IMR-90 (cell line): Measurements from ENCODE around the gene ZNF185. TPM values are rescaled to one million over a fixed set of nuclear protein-coding genes. Genes with fewer than 3 reads are reported as not detected.

Experiments used
- ATAC-seq: fragments of 200-7000 bp; cut with Tn5 transposase; 2 replicates; pipeline ENCODE4 v1.9.1; 2020; ENCODE audit warnings: low read depth, mild to moderate bottlenecking, moderate library complexity
- BruUV-seq: library from RNA; stranded (reverse); fragments of 400-500 nt; replicated peaks from 2 replicates; lab custom pipeline; 2021; lab: Mats Ljungman, UMichigan
- CTCF ChIA-PET: fragments of 300-600 bp; formaldehyde crosslinking; extraction: SDS; loops from one replicate; lab custom pipeline; 2021; ENCODE audit warnings: antibody characterized with exemption; lab: Yijun Ruan, JAX
- POLR2A ChIA-PET: fragments of 300-600 bp; sonication (Branson Sonifier 250); formaldehyde crosslinking; loops from one replicate; lab custom pipeline; 2022; ENCODE audit warnings: antibody characterized with exemption; ENCODE audit not compliant: unreplicated experiment; lab: Charles Lee
- DNase-seq: peaks from one replicate; pipeline ENCODE4 v3.0.0; 2013
- H2AFZ ChIP-seq: replicated peaks from 2 replicates; pipeline ENCODE3; 2013; ENCODE audit warnings: low read length, mild to moderate bottlenecking; ENCODE audit not compliant: poor library complexity
- H2AK5ac ChIP-seq: 2 replicates; pipeline ENCODE4 v1.6.1; 2013; ENCODE audit warnings: low read depth, low read length, inconsistent platforms
- H2AK9ac ChIP-seq: replicated peaks from 2 replicates; pipeline ENCODE3; 2013; ENCODE audit warnings: mild to moderate bottlenecking, low read depth, low read length, moderate library complexity; ENCODE audit not compliant: poor library complexity
- H2BK120ac ChIP-seq: 2 replicates; pipeline ENCODE4 v1.6.1; 2013; ENCODE audit warnings: low read depth, low read length, inconsistent platforms
- H2BK15ac ChIP-seq: 3 replicates; pipeline ENCODE4 v1.6.1; 2013; ENCODE audit warnings: low read depth, low read length, inconsistent platforms
- H2BK20ac ChIP-seq: 2 replicates; pipeline ENCODE4 v1.6.1; 2013; ENCODE audit warnings: low read depth, mild to moderate bottlenecking, inconsistent platforms, low read length, moderate library complexity
- H2BK5ac ChIP-seq: 2 replicates; pipeline ENCODE4 v1.6.1; 2013; ENCODE audit warnings: mild to moderate bottlenecking, low read depth, low read length, inconsistent platforms; ENCODE audit not compliant: poor library complexity, severe bottlenecking
- H3K14ac ChIP-seq: replicated peaks from 2 replicates; pipeline ENCODE4 v1.6.1; 2013; ENCODE audit warnings: low read depth, low read length, inconsistent platforms
- H3K18ac ChIP-seq: 2 replicates; pipeline ENCODE4 v1.6.1; 2013; ENCODE audit warnings: low read depth, low read length, control low read depth
- H3K23ac ChIP-seq: 2 replicates; pipeline ENCODE4 v1.6.1; 2013; ENCODE audit warnings: low read depth, low read length, inconsistent platforms
- H3K27ac ChIP-seq: 2 replicates; pipeline ENCODE4 v1.5.1; 2013; ENCODE audit warnings: mild to moderate bottlenecking, control low read depth, low read length; ENCODE audit not compliant: insufficient read depth
- H3K27me3 ChIP-seq: 2 replicates; pipeline ENCODE4 v1.6.1; 2013; ENCODE audit warnings: low read length; ENCODE audit not compliant: control insufficient read depth, insufficient read depth
- H3K36me3 ChIP-seq: 2 replicates; pipeline ENCODE4 v1.6.1; 2013; ENCODE audit warnings: low read length, mixed read lengths; ENCODE audit not compliant: control insufficient read depth, insufficient read depth
- H3K4ac ChIP-seq: 2 replicates; pipeline ENCODE4 v1.6.1; 2013; ENCODE audit warnings: low read depth, low read length, inconsistent platforms
- H3K4me1 ChIP-seq: 2 replicates; pipeline ENCODE4 v1.6.1; 2013; ENCODE audit warnings: low read length, mixed read lengths; ENCODE audit not compliant: control insufficient read depth, insufficient read depth
- H3K4me2 ChIP-seq: 2 replicates; pipeline ENCODE4 v1.6.1; 2013; ENCODE audit warnings: low read depth, mild to moderate bottlenecking, control low read depth, low read length, moderate library complexity
- H3K4me3 ChIP-seq: 2 replicates; pipeline ENCODE4 v1.5.1; 2013; ENCODE audit warnings: low read depth, mild to moderate bottlenecking, control low read depth, low read length, moderate library complexity; ENCODE audit not compliant: insufficient read depth
- H3K56ac ChIP-seq: 2 replicates; pipeline ENCODE4 v1.6.1; 2013; ENCODE audit warnings: low read length, inconsistent platforms; ENCODE audit not compliant: insufficient read depth; ENCODE audit errors: extremely low read depth
- H3K79me1 ChIP-seq, 2 experiments: 2 replicates each; pipeline ENCODE4 v1.6.1; 2013; ENCODE audit warnings: low read length in 2 of 2, inconsistent platforms in 1 of 2, low read depth in 1 of 2
- H3K9ac ChIP-seq: 2 replicates; pipeline ENCODE4 v1.6.1; 2013; ENCODE audit warnings: low read depth, low read length, control low read depth
- H3K9me1 ChIP-seq: 2 replicates; pipeline ENCODE4 v1.6.1; 2013; ENCODE audit warnings: low read length, inconsistent platforms; ENCODE audit not compliant: insufficient read depth
- H3K9me3 ChIP-seq: 2 replicates; pipeline ENCODE4 v1.6.1; 2013; ENCODE audit warnings: low read length; ENCODE audit not compliant: control insufficient read depth, insufficient read depth
- H4K20me1 ChIP-seq: 2 replicates; pipeline ENCODE4 v1.6.1; 2013; ENCODE audit warnings: low read length, inconsistent platforms; ENCODE audit not compliant: insufficient read depth
- H4K5ac ChIP-seq: 2 replicates; pipeline ENCODE4 v1.6.1; 2013; ENCODE audit warnings: mild to moderate bottlenecking, low read depth, low read length, control low read depth
- H4K8ac ChIP-seq, 2 experiments: 2 replicates each; pipeline ENCODE4 v1.6.1; 2013; ENCODE audit warnings: low read depth in 2 of 2, low read length in 2 of 2, control low read depth in 1 of 2, inconsistent platforms in 1 of 2
- H4K91ac ChIP-seq: 2 replicates; pipeline ENCODE4 v1.6.1; 2013; ENCODE audit warnings: low read depth, low read length, inconsistent platforms; ENCODE audit not compliant: insufficient read depth
- BHLHE40 ChIP-seq: fragments of 150-350 bp; IDR thresholded peaks from 2 replicates; pipeline ENCODE4 v1.6.1; 2016; ENCODE audit warnings: mild to moderate bottlenecking, low read depth, low read length
- FOS ChIP-seq: fragments of 150-350 bp; IDR thresholded peaks from 2 replicates; pipeline ENCODE4 v1.6.1; 2016; ENCODE audit warnings: low read depth, low read length
- MAFK ChIP-seq: IDR thresholded peaks from 2 replicates; pipeline ENCODE4 v1.6.1; 2012; ENCODE audit warnings: low read depth, low read length, improper control_type of control experiment
- SMC3 ChIP-seq: fragments of 150-350 bp; IDR thresholded peaks from 2 replicates; pipeline ENCODE4 v1.6.1; 2016; ENCODE audit warnings: low read depth, mild to moderate bottlenecking, antibody characterized with exemption, low read length, moderate library complexity
- USF2 ChIP-seq: fragments of 150-350 bp; IDR thresholded peaks from 2 replicates; pipeline ENCODE4 v1.6.1; 2017; ENCODE audit warnings: mild to moderate bottlenecking, antibody characterized with exemption, low read length, low read depth
- WGBS, 2 experiments: methylation state at CpG; one replicate each; pipeline versions ENCODE4 v1.1.5 to v1.1.7; 2013; ENCODE audit warnings: missing lambda C conversion rate in 2 of 2; ENCODE audit not compliant: insufficient read length in 1 of 2; ENCODE audit errors: extremely low coverage in 2 of 2; 5-methylcytosine and 5-hydroxymethylcytosine counted together
- dilution Hi-C: fragments of 300-500 bp; cut with HindIII; formaldehyde crosslinking; loops from one replicate; pipeline ENCODE4 v1.14.3; 2018; ENCODE audit warnings: low sequenced_read_pairs; ENCODE audit not compliant: unreplicated experiment
- in situ Hi-C: fragments of 300-500 bp; cut with MboI; formaldehyde crosslinking; loops from 3 replicates; pipeline ENCODE4 v1.14.3; 2019; ENCODE audit warnings: low sequenced_read_pairs, inconsistent platforms, mixed read lengths
- intact Hi-C: fragments of 100-400 bp; cut with micrococcal nuclease; formaldehyde crosslinking; loops from 2 replicates; pipeline ENCODE4 v1.10.0; 2022
- polyA plus RNA-seq, 3 experiments: library from polyadenylated mRNA; depleted of rRNA; stranded (reverse); fragments of >200 nt; gene quantifications; 2 replicates each; pipeline ENCODE4 v1.2.3, GENCODE V29; 2012; ENCODE audit warnings: low replicate concordance in 1 of 3
- total RNA-seq: library from RNA; depleted of rRNA; stranded (reverse); fragments of >200 nt; gene quantifications from 2 replicates; pipeline ENCODE4 v1.2.3, GENCODE V29; 2012
- TF ChIP-seq, protein P1 (sequence below): fragments of 150-350 bp; IDR thresholded peaks from 2 replicates; pipeline ENCODE4 v1.6.1; 2016; ENCODE audit warnings: low read depth, mild to moderate bottlenecking, low read length, moderate library complexity, borderline replicate concordance

ZNF185 gene
- total and polyA plus RNA-seq, 2 of the 4 experiments (the other 2 are of a cell fraction) = 3.2 to 6.3 TPM

DNA sequence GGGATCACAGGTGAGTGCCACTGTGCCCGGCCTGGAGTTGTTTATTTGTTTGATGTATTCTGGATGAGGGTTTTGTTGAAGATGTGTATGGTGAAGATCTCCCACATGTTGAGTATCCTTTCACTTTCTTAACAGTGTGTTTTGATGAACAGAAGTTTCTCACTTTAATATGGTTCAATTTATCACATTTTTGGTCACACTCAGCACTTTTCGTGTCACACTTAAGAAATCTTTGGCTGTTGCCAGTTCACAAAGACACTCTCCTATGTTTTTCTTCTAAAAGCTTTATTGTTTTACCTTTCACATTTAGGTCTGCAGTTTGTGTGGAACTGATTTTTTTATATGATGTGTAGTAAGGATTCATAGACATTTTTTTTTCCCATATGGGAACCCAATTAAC, 16.6 kb upstream of the ZNF185 start:
- CTCF ChIA-PET = no interaction called here
- H3K4me3 ChIP-seq = no peak overlapping the region
- H3K79me1 ChIP-seq = no peaks in the 10 kb centered on the region
- no peak overlapping the region for H2BK120ac ChIP-seq
- no peaks in the 10 kb centered on the region for H3K9me1 ChIP-seq
- H3K27ac ChIP-seq = no peak overlapping the region
- no peak overlapping the region for H2BK5ac ChIP-seq
- TF ChIP-seq FOS (no peak), BHLHE40 (no peak), MAFK (peak; percentile 60), USF2 (no peak), SMC3 (no peak)
- TF ChIP-seq, protein P1, sequence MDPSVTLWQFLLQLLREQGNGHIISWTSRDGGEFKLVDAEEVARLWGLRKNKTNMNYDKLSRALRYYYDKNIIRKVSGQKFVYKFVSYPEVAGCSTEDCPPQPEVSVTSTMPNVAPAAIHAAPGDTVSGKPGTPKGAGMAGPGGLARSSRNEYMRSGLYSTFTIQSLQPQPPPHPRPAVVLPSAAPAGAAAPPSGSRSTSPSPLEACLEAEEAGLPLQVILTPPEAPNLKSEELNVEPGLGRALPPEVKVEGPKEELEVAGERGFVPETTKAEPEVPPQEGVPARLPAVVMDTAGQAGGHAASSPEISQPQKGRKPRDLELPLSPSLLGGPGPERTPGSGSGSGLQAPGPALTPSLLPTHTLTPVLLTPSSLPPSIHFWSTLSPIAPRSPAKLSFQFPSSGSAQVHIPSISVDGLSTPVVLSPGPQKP = no peak
- no peak overlapping the region for H4K91ac ChIP-seq
- intact Hi-C loops (no loop called here), dilution Hi-C loops (no loop called here), in situ Hi-C loops (no loop called here)
- no peaks in the 10 kb centered on the region for H3K36me3 ChIP-seq
- peaks cover 13% of the 10 kb centered on the region for H3K27me3 ChIP-seq
- H3K9ac ChIP-seq = no peak overlapping the region
- peaks cover 5% of the 10 kb centered on the region for H3K9me3 ChIP-seq
- H2BK15ac ChIP-seq = no peak overlapping the region
- no peak overlapping the region for H2AK9ac ChIP-seq
- no peak for DNase-seq
- H3K23ac ChIP-seq = no peak overlapping the region
- H3K4ac ChIP-seq = no peak overlapping the region
- POLR2A ChIA-PET = no interaction called here
- no TSS peak for BruUV-seq
- H2AK5ac ChIP-seq = no peak overlapping the region
- H3K18ac ChIP-seq = no peak overlapping the region
- no peak overlapping the region for H4K5ac ChIP-seq
- H4K20me1 ChIP-seq = no peaks in the 10 kb centered on the region
- H4K8ac ChIP-seq = no peak overlapping the region
- no peak for ATAC-seq
- no peak overlapping the region for H3K4me2 ChIP-seq
- no peaks in the 10 kb centered on the region for H3K4me1 ChIP-seq
- H2AFZ ChIP-seq = no peak overlapping the region
- no peak overlapping the region for H3K56ac ChIP-seq
- no peak overlapping the region for H2BK20ac ChIP-seq
- WGBS, 2 experiments = no CpG with 5 or more reads among the region's 2 CpGs
- H3K14ac ChIP-seq = no peak overlapping the region
